ENCODE data around the gene MX2. TPM values are rescaled to one million over a fixed set of nuclear protein-coding genes. Genes with fewer than 3 reads are reported as not detected.

MX2 gene
- total and polyA plus RNA-seq, 2 of the 8 experiments (the other 6 are each of a cell fraction or from before 2014, with no cell fraction given), result 3.1 to 8.9 TPM

DNA sequence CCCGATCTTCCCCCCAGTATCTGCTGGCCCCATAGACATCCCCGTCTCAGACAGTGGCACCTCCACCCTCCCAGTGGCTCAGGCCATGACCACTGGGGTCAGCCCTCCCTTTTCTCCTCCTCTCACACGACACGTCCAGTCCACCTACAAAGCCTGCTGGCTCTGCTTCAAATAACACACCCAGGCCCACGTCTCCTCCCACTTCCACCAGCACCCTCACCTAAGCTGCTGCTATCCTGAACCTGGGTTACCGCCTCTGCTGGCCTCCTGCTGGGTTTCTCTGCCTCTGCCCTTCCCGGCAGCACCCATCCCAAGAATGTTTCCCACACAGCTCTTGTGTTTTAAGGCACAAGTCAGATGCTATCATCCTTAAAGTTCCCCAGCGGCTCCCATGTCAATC is 26.0 kb downstream of the MX2 start:
- Histone ChIP-seq H3K4me3 (ENCODE audit: extremely low read depth in 1 of 4, insufficient read depth in 2 of 4, low read depth in 3 of 4, low read length in 4 of 4) (no peak overlapping the region), H3K79me2 (ENCODE audit: control insufficient read depth in 1 of 2, insufficient read depth in 2 of 2, low read length in 2 of 2) (no peaks in the 10 kb centered on the region), H2AK5ac (ENCODE audit: low read depth, low read length) (no peak overlapping the region), H3K14ac (ENCODE audit: insufficient read length) (no peak overlapping the region), H4K20me1 (replicated peaks in 1 of 2; ENCODE audit: control insufficient read depth in 1 of 2, insufficient read depth in 2 of 2, low read length in 2 of 2) (no peaks in the 10 kb centered on the region), H3K9ac (replicated peaks in 1 of 4; ENCODE audit: extremely low read depth in 1 of 4, low read depth in 3 of 4, low read length in 3 of 4) (no peak overlapping the region), H3K4ac (replicated peaks; ENCODE audit: insufficient read length, low read depth, low read length) (no peak overlapping the region), H2BK12ac (ENCODE audit: low read depth, low read length) (no peak overlapping the region), H3K4me2 (ENCODE audit: insufficient read depth in 1 of 2, low read depth in 2 of 2, low read length in 2 of 2) (no peak overlapping the region), H2BK5ac (ENCODE audit: low read depth, low read length) (no peak overlapping the region), H4K91ac (replicated peaks; ENCODE audit: insufficient read length, low read length) (no peak overlapping the region), H4K8ac (ENCODE audit: extremely low read depth, insufficient read depth, low read length) (no peak overlapping the region), H3K9me3 (ENCODE audit: insufficient read depth in 2 of 2, low read depth in 1 of 2, low read length in 1 of 2) (0 out of 4 replicates have a peak, but pooled peaks cover 0 to 3% of the 10 kb centered on the region in 2 experiments), H2AFZ (ENCODE audit: low read length) (no peak overlapping the region), H3K36me3 (ENCODE audit: control insufficient read depth in 2 of 4, insufficient read depth in 4 of 4, low read length in 3 of 4) (no peaks in the 10 kb centered on the region), H3K56ac (replicated peaks; ENCODE audit: insufficient read length, low read depth, low read length) (peak overlapping the region; percentile 79), H3K27me3 (replicated peaks in 1 of 4; ENCODE audit: control insufficient read depth in 3 of 4, extremely low read depth in 1 of 4, insufficient read depth in 3 of 4, low read length in 3 of 4) (no peaks in the 10 kb centered on the region), H3K23me2 (ENCODE audit: low read depth, low read length) (no peaks in the 10 kb centered on the region), H3K23ac (ENCODE audit: insufficient read length) (no peak overlapping the region), H2BK20ac (ENCODE audit: low read length) (no peak overlapping the region), H3K4me1 (replicated peaks in 1 of 4; ENCODE audit: control insufficient read depth in 3 of 4, insufficient read depth in 4 of 4, low read length in 3 of 4) (no peaks in the 10 kb centered on the region), H2BK15ac (ENCODE audit: low read length) (no peak overlapping the region), H3K27ac (ENCODE audit: low read depth, low read length) (no peak overlapping the region), H3K18ac (ENCODE audit: extremely low read depth, low read length) (no peak overlapping the region), H4K5ac (ENCODE audit: insufficient read length, low read depth, low read length) (no peak overlapping the region), H3K79me1 (ENCODE audit: low read depth, low read length) (no peaks in the 10 kb centered on the region), H2BK120ac (replicated peaks; ENCODE audit: low read depth, low read length) (no peak overlapping the region)
- no peak for TF ChIP-seq ASH2L (IDR thresholded peaks at IDR 0.05; ENCODE audit: low read length)
- no peak for TF ChIP-seq ATF2 (IDR thresholded peaks at IDR 0.05; ENCODE audit: low read length)
- TF ChIP-seq BACH1 (IDR thresholded peaks at IDR 0.05; ENCODE audit: low read length), result no peak
- no peak for TF ChIP-seq TAF7 (optimal IDR thresholded peaks at IDR 0.05; ENCODE audit: borderline replicate concordance, low read depth, low read length)
- no peak for TF ChIP-seq SRF (IDR thresholded peaks at IDR 0.05; ENCODE audit: low read depth, low read length)
- no peak for TF ChIP-seq CBX5 (IDR thresholded peaks at IDR 0.05; ENCODE audit: low read depth, low read length)
- no peak for TF ChIP-seq EP300 (IDR thresholded peaks at IDR 0.05; ENCODE audit: borderline replicate concordance in 1 of 2, low read depth in 2 of 2, low read length in 2 of 2)
- POLR2A ChIA-PET (ENCODE audit: partially characterized antibody), result no interaction called here
- DNase-seq (ENCODE audit: low read depth in 1 of 2, low spot score in 2 of 2), result no peak
- no peak for FAIRE-seq
- WGBS, 2 experiments (ENCODE audit: extremely low coverage in 1 of 2, insufficient coverage in 1 of 2, insufficient read length in 1 of 2, insufficient replicate concordance in 2 of 2, low coverage in 1 of 2, low lambda C conversion rate in 2 of 2, missing lambda C conversion rate in 1 of 2), result 92% methylated on average over 8 of the region's 8 CpGs; no CpG with 5 or more reads in 1 of the 2 experiments
- CTCF ChIA-PET (ENCODE audit: partially characterized antibody), result no interaction called here
